CD4-positive, alpha-beta T cell (primary cell): ENCODE results near the gene MYLK4. TPM values are rescaled to one million over a fixed set of nuclear protein-coding genes. Genes with fewer than 3 reads are reported as not detected.

ENCODE experiments used
- ATAC-seq: fragments of 200-7000 bp; cut with Tn5 transposase; one replicate; pipeline ENCODE4 v1.10.0; 2022; ENCODE audit warnings: mild to moderate bottlenecking; ENCODE audit not compliant: poor library complexity
- CTCF ChIA-PET: fragments of 350-600 bp; sonication (Branson Sonifier 250); formaldehyde crosslinking; loops from one replicate; lab custom pipeline; 2021; ENCODE audit warnings: antibody characterized with exemption, inconsistent platforms; lab: Charles Lee
- POLR2A ChIA-PET: fragments of 350-600 bp; sonication (Branson Sonifier 250); formaldehyde crosslinking; loops from one replicate; lab custom pipeline; 2021; ENCODE audit warnings: antibody characterized with exemption, inconsistent platforms; lab: Charles Lee
- DNase-seq, 14 experiments: peaks; one replicate each; pipeline ENCODE4 v3.0.0-alpha.2; 2013 to 2020; ENCODE audit warnings: mixed read lengths in 2 of 14
- H3K27ac ChIP-seq, 2 donors: one replicate each; pipeline versions ENCODE4 v1.5.1 to v1.7.0; 2013; ENCODE audit warnings: low read length in 2 of 2, low read depth in 1 of 2, mild to moderate bottlenecking in 1 of 2
- H3K27me3 ChIP-seq, 2 experiments: 1 replicate in 1 of 2; 2 replicates in 1 of 2; pipeline versions ENCODE4 v1.6.1 to v1.7.0; 2013; ENCODE audit warnings: low read length in 2 of 2, control low read depth in 1 of 2, mild to moderate bottlenecking in 1 of 2, moderate library complexity in 1 of 2; ENCODE audit not compliant: insufficient read depth in 2 of 2, control insufficient read depth in 1 of 2
- H3K36me3 ChIP-seq: one replicate; pipeline ENCODE4 v1.6.1; 2013; ENCODE audit warnings: low read length, control low read depth; ENCODE audit not compliant: insufficient read depth
- H3K4me1 ChIP-seq: one replicate; pipeline ENCODE4 v1.6.1; 2013; ENCODE audit warnings: low read length, control low read depth; ENCODE audit not compliant: insufficient read depth
- H3K4me3 ChIP-seq: one replicate; pipeline ENCODE4 v1.5.1; 2013; ENCODE audit warnings: mild to moderate bottlenecking, low read length, moderate library complexity
- H3K9me3 ChIP-seq, 2 experiments: 1 replicate in 1 of 2; 2 replicates in 1 of 2; pipeline versions ENCODE4 v1.6.1 to v1.7.0; 2013; ENCODE audit warnings: low read length in 2 of 2, mild to moderate bottlenecking in 2 of 2, control low read depth in 1 of 2, moderate library complexity in 1 of 2; ENCODE audit not compliant: control insufficient read depth in 1 of 2, insufficient read depth in 1 of 2
- H3K27ac Mint-ChIP-seq: one replicate; pipeline ENCODE4 v1.8.0; 2020; ENCODE audit warnings: mixed read lengths
- H3K27me3 Mint-ChIP-seq: one replicate; pipeline ENCODE4 v1.8.0; 2021; ENCODE audit warnings: mixed read lengths
- H3K36me3 Mint-ChIP-seq: one replicate; pipeline ENCODE4 v1.8.0; 2021; ENCODE audit warnings: low read depth, mixed read lengths
- H3K4me1 Mint-ChIP-seq: one replicate; pipeline ENCODE4 v1.8.0; 2021; ENCODE audit warnings: low read depth, mixed read lengths
- H3K4me3 Mint-ChIP-seq: one replicate; pipeline ENCODE4 v1.8.0; 2020; ENCODE audit warnings: mild to moderate bottlenecking, mixed read lengths
- H3K9me3 Mint-ChIP-seq: one replicate; pipeline ENCODE4 v1.8.0; 2020; ENCODE audit warnings: mixed read lengths
- intact Hi-C, 2 experiments: fragments of 100-400 bp; cut with DNase I in 1 of 2; cut with micrococcal nuclease in 1 of 2; formaldehyde crosslinking; loops; one replicate each; pipeline versions ENCODE4 v1.15.1 to v1.9.0; 2023 to 2025; cut with DNase I, micrococcal nuclease
- total RNA-seq, 174 experiments: library from RNA in 2 of 174; stranded (reverse) in 2 of 174; gene quantifications; one replicate each; pipeline ENCODE4 v1.2.3 and lab custom pipeline; 2021 to 2026
- TF ChIP-seq, protein P1 (sequence below): fragments of 200-600 bp; IDR thresholded peaks from one replicate; pipeline ENCODE4 v1.8.0; 2022; ENCODE audit warnings: antibody characterized with exemption, mild to moderate bottlenecking

Gene MYLK4
- total RNA-seq, 2 experiments from 2014 or later: 1.6 to 2.0 TPM

DNA sequence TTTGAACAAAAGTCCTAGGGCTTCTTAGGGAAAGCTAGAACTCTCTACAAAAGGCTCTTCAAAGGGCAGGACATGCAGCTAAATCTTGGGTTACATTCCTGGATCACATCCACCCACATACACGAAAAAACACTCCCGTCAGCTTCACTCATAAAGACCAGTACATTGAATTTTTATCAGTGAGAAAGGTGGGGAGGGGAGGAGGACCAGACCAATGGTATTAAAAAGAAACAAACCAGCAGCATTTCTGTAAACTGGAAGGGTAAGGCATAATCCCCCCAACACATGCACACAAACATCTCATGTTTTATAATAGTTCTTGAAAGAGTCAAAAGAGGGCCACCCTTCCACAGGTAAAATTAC lies 31.6 kb downstream of the MYLK4 start:
- ChIA-PET POLR2A (no interaction called here), CTCF (no interaction called here)
- Histone ChIP-seq H3K36me3 (no peaks in the 10 kb centered on the region), H3K9me3 (peaks cover 0 to 5% of the 10 kb centered on the region in 2 experiments), H3K27ac (no peak overlapping the region), H3K27me3 (no peaks in the 10 kb centered on the region), H3K4me3 (no peak overlapping the region), H3K4me1 (no peaks in the 10 kb centered on the region)
- peaks cover 10% of the 10 kb centered on the region for H3K4me1 Mint-ChIP-seq
- TF ChIP-seq, protein P1, sequence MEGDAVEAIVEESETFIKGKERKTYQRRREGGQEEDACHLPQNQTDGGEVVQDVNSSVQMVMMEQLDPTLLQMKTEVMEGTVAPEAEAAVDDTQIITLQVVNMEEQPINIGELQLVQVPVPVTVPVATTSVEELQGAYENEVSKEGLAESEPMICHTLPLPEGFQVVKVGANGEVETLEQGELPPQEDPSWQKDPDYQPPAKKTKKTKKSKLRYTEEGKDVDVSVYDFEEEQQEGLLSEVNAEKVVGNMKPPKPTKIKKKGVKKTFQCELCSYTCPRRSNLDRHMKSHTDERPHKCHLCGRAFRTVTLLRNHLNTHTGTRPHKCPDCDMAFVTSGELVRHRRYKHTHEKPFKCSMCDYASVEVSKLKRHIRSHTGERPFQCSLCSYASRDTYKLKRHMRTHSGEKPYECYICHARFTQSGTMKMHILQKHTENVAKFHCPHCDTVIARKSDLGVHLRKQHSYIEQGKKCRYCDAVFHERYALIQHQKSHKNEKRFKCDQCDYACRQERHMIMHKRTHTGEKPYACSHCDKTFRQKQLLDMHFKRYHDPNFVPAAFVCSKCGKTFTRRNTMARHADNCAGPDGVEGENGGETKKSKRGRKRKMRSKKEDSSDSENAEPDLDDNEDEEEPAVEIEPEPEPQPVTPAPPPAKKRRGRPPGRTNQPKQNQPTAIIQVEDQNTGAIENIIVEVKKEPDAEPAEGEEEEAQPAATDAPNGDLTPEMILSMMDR: no peak
- no peak overlapping the region for H3K27ac Mint-ChIP-seq
- ATAC-seq (no peak), DNase-seq (no peak)
- H3K9me3 Mint-ChIP-seq: peaks cover 2% of the 10 kb centered on the region
- no peaks in the 10 kb centered on the region for H3K27me3 Mint-ChIP-seq
- H3K4me3 Mint-ChIP-seq: no peak overlapping the region
- intact Hi-C loops: no loop called here
- H3K36me3 Mint-ChIP-seq: peaks cover 8% of the 10 kb centered on the region

DNA sequence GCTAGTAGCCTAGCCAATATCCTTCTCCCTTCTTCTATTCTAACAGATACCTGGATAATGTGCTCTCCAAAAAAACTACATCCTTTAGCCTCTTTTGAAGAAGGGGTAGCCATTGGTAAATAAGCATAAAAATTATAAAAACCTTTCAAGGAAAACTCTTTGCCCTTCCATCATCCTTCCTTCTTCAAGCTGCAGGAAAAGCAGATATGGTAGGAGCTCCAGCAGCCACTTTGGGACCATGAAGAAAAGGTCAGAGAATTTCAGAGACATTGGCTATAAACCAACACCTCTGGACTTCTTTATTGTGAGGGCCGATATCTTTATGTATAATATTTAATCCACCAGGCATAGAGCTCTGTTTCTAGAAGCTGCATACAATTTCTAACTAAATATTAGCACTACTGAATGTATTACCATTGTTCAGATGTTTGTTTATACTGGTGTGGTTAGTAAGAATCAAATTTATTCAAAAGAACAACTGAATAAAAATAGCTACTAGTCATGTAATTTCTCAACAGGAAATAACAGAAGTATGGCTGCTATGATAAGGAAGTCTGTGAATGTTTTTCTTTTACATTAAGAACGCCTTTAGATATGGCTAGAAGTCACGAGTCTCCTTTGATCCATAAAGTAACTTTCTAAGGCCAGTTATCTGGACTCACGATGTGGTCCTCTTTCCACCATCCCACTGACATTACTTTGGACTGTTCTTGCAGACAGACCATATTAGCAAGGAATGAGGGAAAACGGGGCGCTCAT lies 32.2 kb downstream of the MYLK4 start:
- ChIA-PET POLR2A (no interaction called here), CTCF (no interaction called here)
- no peak overlapping the region for H3K4me3 Mint-ChIP-seq
- H3K9me3 ChIP-seq: peaks cover 0 to 5% of the 10 kb centered on the region in 2 experiments
- no peak for ATAC-seq
- H3K9me3 Mint-ChIP-seq: peaks cover 2% of the 10 kb centered on the region
- TF ChIP-seq, protein P1: no peak
- no peaks in the 10 kb centered on the region for H3K27me3 ChIP-seq
- no peak overlapping the region for H3K27ac ChIP-seq
- intact Hi-C loops: no loop called here
- no peak overlapping the region for H3K4me3 ChIP-seq
- H3K27me3 Mint-ChIP-seq: no peaks in the 10 kb centered on the region
- no peaks in the 10 kb centered on the region for H3K4me1 ChIP-seq
- H3K36me3 Mint-ChIP-seq: peaks cover 8% of the 10 kb centered on the region
- DNase-seq: no peak
- H3K36me3 ChIP-seq: no peaks in the 10 kb centered on the region
- peaks cover 10% of the 10 kb centered on the region for H3K4me1 Mint-ChIP-seq
- no peak overlapping the region for H3K27ac Mint-ChIP-seq

DNA sequence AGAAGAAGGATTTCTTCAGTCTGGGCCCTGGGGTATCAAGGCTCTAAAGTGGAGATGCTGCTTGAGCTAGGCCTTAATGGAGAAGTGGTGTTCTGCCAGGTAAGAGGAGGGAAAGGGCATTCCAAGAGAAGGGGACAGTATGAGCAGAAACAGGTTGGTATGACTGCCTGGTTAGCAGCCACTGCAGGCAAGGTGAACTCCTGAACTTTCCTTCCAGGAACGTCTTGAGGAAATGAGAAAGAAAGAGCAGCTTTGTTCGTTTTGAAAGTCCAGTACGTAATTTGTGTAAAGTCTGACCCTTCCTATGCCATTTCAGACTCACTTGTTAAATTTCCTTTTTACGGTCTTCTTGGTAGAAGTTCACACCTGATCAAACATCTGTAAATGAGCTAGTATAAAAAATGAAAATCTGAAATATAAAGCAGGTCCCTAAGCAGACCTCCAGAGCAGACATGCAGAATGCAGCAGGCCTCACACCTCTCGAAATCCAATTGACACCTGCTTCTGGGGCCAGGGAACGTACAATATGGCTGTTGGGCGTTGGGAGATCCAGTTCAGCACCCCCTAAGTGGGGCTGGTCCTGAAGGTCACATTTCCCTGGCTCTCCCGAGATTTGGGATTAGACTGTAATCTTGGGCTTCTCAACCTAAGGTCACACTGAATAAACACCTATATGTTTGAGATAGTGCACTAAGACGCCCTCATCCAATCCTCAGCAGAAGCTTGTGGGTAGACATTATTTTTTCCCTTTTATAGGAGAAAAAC lies 33.6 kb downstream of the MYLK4 start:
- intact Hi-C loops: no loop called here
- Histone ChIP-seq H3K36me3 (no peaks in the 10 kb centered on the region), H3K4me3 (no peak overlapping the region), H3K27ac (no peak overlapping the region), H3K9me3 (peaks cover 0 to 4% of the 10 kb centered on the region in 2 experiments), H3K27me3 (no peaks in the 10 kb centered on the region), H3K4me1 (no peaks in the 10 kb centered on the region)
- DNase-seq: no peak
- POLR2A ChIA-PET: no interaction called here
- ATAC-seq: no peak
- peaks cover 2% of the 10 kb centered on the region for H3K9me3 Mint-ChIP-seq
- H3K27me3 Mint-ChIP-seq: no peaks in the 10 kb centered on the region
- peaks cover 10% of the 10 kb centered on the region for H3K4me1 Mint-ChIP-seq
- H3K4me3 Mint-ChIP-seq: no peak overlapping the region
- CTCF ChIA-PET: no interaction called here
- H3K27ac Mint-ChIP-seq: no peak overlapping the region
- H3K36me3 Mint-ChIP-seq: peaks cover 8% of the 10 kb centered on the region
- TF ChIP-seq, protein P1: no peak
